ENCODE measurements around the gene NUP155.

The NUP155 gene

GRCh38 chr5:37323607-37324006, 47.3 kb downstream of the NUP155 start:
- Histone ChIP-seq H3K79me2 (ENCODE audit: control insufficient read depth, low read length) (no peaks in the 10 kb centered on the region), H3K9me2 (replicated peaks; ENCODE audit: control insufficient read depth, low read length) (no peaks in the 10 kb centered on the region), H3K4me1 (ENCODE audit: control insufficient read depth, low read length) (no peaks in the 10 kb centered on the region), H3K27ac (ENCODE audit: low read depth, low read length) (no peak overlapping the region), H3F3A (ENCODE audit: control insufficient read depth, insufficient read depth) (no peaks in the 10 kb centered on the region), H4K20me1 (ENCODE audit: control insufficient read depth, insufficient read depth, low read depth, low read length) (no peaks in the 10 kb centered on the region), H3K36me3 (ENCODE audit: control insufficient read depth, low read length) (peaks cover 85% of the 10 kb centered on the region), H3K27me3 (ENCODE audit: control insufficient read depth, low read length) (no peaks in the 10 kb centered on the region), H3K4me2 (ENCODE audit: low read length) (no peak overlapping the region), H3K9me3 (ENCODE audit: control insufficient read depth, insufficient read depth, low read length) (no peaks in the 10 kb centered on the region), H3K4me3 (ENCODE audit: low read length) (no peak overlapping the region)
- TF ChIP-seq EZH2phosphoT487 (IDR thresholded peaks at IDR 0.05; ENCODE audit: borderline replicate concordance, low read length) (no peak), CTCF (IDR thresholded peaks at IDR 0.05; ENCODE audit: low read depth, low read length, poor library complexity, severe bottlenecking) (no peak)

- Histone ChIP-seq H3K27me3 (ENCODE audit: control insufficient read depth, low read length) (no peaks in the 10 kb centered on the region), H4K20me1 (ENCODE audit: control insufficient read depth, insufficient read depth, low read depth, low read length) (no peaks in the 10 kb centered on the region), H3K79me2 (ENCODE audit: control insufficient read depth, low read length) (no peaks in the 10 kb centered on the region), H3F3A (ENCODE audit: control insufficient read depth, insufficient read depth) (no peaks in the 10 kb centered on the region), H3K4me1 (ENCODE audit: control insufficient read depth, low read length) (no peaks in the 10 kb centered on the region), H3K36me3 (ENCODE audit: control insufficient read depth, low read length) (peaks cover 77% of the 10 kb centered on the region), H3K27ac (ENCODE audit: low read depth, low read length) (no peak overlapping the region), H3K4me2 (ENCODE audit: low read length) (no peak overlapping the region), H3K4me3 (ENCODE audit: low read length) (no peak overlapping the region), H3K9me2 (replicated peaks; ENCODE audit: control insufficient read depth, low read length) (no peaks in the 10 kb centered on the region), H3K9me3 (ENCODE audit: control insufficient read depth, insufficient read depth, low read length) (no peaks in the 10 kb centered on the region)
- TF ChIP-seq CTCF (IDR thresholded peaks at IDR 0.05; ENCODE audit: low read depth, low read length, poor library complexity, severe bottlenecking) = no peak
- TF ChIP-seq EZH2phosphoT487 (IDR thresholded peaks at IDR 0.05; ENCODE audit: borderline replicate concordance, low read length) = no peak
Observed at GRCh38 chr5:37319037-37319782, 51.7 kb downstream of the NUP155 start.

- H4K20me1 ChIP-seq (ENCODE audit: control insufficient read depth, insufficient read depth, low read depth, low read length) = no peaks in the 10 kb centered on the region
- no peaks in the 10 kb centered on the region for H3F3A ChIP-seq (ENCODE audit: control insufficient read depth, insufficient read depth)
- no peak overlapping the region for H3K4me3 ChIP-seq (ENCODE audit: low read length)
- no peaks in the 10 kb centered on the region for H3K27me3 ChIP-seq (ENCODE audit: control insufficient read depth, low read length)
- H3K36me3 ChIP-seq (ENCODE audit: control insufficient read depth, low read length) = peaks cover 87% of the 10 kb centered on the region
- no peak overlapping the region for H3K27ac ChIP-seq (ENCODE audit: low read depth, low read length)
- no peaks in the 10 kb centered on the region for H3K79me2 ChIP-seq (ENCODE audit: control insufficient read depth, low read length)
- H3K9me3 ChIP-seq (ENCODE audit: control insufficient read depth, insufficient read depth, low read length) = no peaks in the 10 kb centered on the region
- H3K4me1 ChIP-seq (ENCODE audit: control insufficient read depth, low read length) = no peaks in the 10 kb centered on the region
- no peak overlapping the region for H3K4me2 ChIP-seq (ENCODE audit: low read length)
- no peaks in the 10 kb centered on the region for H3K9me2 ChIP-seq (replicated peaks; ENCODE audit: control insufficient read depth, low read length)
- TF ChIP-seq CTCF (IDR thresholded peaks at IDR 0.05; ENCODE audit: low read depth, low read length, poor library complexity, severe bottlenecking) = no peak
- TF ChIP-seq EZH2phosphoT487 (IDR thresholded peaks at IDR 0.05; ENCODE audit: borderline replicate concordance, low read length) = no peak
Observed at GRCh38 chr5:37316027-37316426, 54.9 kb downstream of the NUP155 start.

Data from DOHH2 (cell line).